HG03378 (cell line): Measurements from ENCODE around the gene ABHD16A.
"Not testable (repeated sequence)": the region's sequence is repeated elsewhere in the genome, so short reads cannot be mapped to it uniquely, and the experiment has no call there.

Experiments used
- ATAC-seq: cut with Tn5 transposase; IDR thresholded peaks from one replicate; pipeline ENCODE4 v1.9.1; 2021; ENCODE audit warnings: mild to moderate bottlenecking, moderate library complexity; ENCODE audit not compliant: unreplicated experiment

The ABHD16A gene

DNA sequence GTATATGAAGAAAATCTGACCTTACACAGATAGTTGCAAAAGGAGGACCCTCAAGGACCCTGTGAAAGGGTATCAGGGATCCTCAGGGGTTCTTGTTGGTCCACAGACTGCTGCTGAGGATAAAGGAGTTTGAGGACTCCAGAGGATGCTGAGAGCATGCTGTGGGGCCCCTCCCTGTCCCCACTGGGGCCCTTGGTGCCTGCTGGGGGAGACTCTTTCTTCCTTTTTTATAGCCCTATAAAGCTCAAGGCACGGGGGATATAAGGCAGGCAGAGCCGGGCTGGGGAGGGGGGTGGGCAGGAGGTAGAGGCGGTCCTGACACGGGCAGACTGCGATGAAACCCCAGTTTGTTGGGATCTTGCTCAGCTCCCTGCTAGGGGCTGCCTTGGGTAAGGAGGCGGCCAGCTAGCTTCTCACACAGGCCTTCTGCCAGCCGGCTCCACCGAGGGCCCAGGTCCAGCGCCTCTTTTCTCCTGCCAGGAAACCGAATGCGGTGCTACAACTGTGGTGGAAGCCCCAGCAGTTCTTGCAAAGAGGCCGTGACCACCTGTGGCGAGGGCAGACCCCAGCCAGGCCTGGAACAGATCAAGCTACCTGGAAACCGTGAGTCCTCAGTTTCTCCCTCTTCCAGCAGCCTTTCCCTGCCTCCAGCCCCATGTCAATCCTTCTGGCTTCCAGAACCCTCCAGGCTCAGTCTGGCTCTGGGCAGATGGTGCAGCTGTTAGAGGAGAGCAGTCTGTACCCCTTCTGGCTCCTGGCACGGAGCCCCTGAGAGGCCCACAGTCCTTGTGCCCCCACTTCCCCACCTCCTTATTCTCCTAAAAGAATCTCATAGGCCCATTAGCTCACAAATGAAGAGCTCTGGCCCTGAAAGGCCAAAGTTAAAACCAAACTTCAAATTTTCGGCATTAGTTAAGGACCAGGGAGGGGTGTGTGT lies 12.2 kb upstream of the ABHD16A start, which contains the start of gene LY6G6D:
Gene LY6G6D, plus strand, starts transcription at position 327 of the 937 bp plus-strand sequence. Its CDS starts 8 bp downstream, at position 335.
- no peak for ATAC-seq

DNA sequence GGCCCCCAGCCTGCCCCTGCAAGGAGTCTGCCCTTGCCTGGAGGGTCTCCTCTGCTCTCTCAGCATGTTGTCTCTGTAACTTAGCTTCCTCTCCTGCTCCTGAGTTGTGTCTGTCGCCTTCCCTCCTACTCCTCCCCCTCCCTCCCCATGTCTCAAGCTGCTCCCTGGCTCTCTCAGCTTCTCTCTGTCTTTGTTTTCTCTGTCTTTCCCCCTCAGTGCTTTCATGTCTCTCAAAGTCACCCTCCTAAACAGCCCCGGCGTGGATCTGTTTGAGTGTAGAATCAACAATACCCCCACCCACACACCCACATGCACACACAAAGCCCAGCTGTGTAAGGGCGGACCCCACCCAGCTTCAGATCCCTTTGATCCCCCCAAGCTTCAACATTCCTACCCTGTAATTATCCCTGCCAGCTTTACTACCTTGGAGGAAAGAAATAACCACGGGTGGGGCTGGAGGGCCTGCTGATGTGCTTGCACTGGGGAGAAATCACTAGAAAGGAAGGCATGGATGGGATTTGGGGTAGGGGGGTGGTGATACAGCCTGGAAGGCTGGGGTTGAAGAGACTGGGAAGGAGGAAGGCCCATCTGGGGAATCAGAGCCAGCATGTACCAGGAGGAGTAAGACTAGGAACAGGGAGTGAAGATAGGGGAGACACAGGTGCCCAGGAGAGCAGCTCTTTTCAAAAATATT lies 11.0 kb upstream of the ABHD16A start:
- no peak for ATAC-seq

DNA sequence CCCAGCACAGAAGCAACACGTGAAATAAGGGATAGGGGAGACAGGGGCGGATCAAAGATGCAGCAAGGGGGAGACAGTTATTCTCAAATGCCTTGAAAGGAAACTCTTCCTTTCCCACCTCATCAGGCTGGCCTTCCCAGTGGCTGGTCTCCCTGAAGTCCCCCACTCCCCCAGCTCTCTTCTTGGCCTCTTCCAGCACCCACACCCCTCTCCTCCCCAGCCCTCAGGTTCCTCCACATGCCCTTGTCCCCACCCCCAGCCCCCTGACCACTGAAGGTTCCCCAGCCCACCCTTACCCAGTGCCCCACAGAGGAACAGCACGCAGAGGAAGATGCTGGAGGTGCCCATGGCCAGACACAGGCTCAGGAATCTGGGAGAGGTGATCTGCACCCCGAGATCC lies 10.3 kb upstream of the ABHD16A start:
- no peak for ATAC-seq

DNA sequence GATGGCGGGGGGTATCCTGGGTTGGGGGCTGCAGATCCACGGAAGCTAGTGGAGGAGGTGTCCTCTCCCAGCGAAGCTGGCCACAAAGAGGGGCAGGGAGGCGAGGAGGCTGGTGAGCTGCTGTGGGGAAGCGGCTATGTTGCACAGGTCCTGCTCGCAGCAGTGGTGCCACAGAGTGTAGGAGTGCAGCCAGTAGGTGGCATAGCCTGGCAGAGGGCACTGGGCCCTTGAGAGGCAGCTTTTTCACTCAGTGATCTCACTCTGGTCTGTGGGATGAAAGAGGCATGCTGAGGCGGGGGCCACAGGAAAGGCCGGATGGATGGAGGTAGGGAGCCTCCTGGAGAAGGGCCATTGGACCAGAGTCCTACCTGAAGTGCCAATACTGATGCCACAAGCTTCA lies 9.2 kb upstream of the ABHD16A start:
- no peak for ATAC-seq

DNA sequence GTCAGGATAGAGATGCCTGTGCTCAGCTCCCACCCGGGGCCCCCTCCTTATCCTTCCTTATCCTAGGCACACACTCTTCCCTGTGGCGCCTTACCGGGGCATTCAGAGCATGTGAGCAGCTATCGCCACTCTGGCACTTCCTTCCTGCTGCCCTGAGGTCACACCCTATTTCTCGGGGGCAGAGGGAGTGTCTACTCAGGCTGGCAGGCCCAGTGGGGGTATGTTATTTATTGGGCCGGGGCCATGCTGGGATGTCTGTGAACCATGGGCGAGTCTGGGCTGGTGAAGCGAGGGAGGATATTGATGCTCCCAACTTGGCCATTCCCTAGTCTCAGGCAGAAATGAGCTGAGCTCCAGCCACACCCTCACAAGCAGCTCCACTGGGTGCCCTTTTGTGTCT lies 8.1 kb upstream of the ABHD16A start:
- ATAC-seq, result no peak

DNA sequence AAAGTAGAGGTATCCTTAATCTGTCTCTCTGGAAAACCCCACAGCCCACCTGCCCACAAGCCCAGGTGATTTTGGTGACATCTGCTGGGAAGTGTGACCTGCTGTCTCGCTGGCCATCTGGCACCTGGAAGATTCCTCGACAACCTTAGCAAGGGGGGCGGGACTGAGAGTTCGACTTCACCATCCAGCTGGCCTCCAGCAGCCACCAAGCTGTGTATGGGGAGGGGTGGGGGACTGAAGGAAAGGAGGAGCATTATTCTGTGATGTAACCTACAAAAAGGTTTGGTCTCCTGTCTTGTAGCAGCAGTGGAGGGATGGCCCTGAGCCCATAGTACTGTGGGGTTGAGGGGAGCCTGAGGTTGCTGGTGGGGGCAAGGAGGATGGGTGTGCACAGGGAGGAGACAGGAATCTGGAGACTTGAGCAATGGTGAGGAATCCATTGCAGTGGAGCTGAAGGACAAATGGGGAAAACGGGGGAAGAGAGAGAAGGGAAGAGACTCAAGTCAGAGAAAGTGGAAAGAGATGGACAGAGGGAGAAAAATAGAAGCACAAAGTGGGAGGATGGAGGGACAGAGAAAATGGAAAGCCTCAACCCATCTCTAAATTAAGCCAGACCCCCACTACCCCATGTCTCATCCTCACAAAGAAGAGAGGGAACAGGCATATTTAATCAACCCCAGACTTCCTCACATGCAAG lies 7.5 kb upstream of the ABHD16A start:
- no peak for ATAC-seq

DNA sequence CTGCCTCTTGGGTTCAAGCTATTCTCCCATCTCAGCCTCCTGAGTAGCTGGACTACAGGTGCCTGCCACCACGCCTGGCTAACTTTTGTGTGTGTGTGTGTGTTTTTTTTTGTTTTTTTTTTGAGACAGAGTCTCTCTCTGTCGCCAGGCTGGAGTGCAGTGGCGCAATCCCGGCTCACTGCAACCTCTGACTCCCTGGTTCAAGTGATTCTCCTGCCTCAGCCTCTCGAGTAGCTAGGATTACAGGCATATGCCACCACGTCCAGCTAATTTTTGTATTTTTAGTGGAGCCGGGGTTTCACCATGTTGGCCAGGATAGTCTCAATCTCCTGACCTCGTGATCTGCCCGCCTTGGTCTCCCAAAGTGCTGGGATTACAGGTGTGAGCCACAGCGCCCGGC lies 6.0 kb upstream of the ABHD16A start:
- ATAC-seq, result not testable (repeated sequence)

DNA sequence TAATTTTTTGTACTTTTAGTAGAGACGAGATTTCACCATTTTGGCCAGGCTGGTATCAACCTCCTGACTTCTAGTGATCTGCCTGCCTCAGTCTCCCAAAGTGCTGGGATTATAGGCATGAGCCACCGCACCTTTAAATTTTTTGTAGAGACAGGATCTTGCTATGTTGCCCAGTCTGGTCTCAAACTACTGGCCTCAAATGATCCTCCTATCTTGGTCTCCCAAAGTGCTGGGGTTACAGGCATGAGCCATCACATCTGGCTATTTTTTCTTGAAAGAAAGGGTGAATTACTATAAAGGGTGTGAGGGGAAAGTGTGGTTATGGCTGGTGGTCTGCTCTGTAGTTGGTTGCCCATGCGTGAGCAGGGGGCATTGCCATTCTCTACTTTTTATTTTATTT lies 5.1 kb upstream of the ABHD16A start:
- ATAC-seq, result no peak

DNA sequence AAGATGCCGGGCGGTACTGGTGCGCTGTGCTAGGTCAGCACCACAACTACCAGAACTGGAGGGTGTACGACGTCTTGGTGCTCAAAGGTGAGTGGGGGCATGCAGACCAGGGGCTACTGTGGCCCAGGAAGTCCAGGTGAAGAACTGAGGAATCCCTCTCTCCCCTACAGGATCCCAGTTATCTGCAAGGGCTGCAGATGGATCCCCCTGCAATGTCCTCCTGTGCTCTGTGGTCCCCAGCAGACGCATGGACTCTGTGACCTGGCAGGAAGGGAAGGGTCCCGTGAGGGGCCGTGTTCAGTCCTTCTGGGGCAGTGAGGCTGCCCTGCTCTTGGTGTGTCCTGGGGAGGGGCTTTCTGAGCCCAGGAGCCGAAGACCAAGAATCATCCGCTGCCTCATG lies 4.6 kb upstream of the ABHD16A start:
- ATAC-seq, result no peak

DNA sequence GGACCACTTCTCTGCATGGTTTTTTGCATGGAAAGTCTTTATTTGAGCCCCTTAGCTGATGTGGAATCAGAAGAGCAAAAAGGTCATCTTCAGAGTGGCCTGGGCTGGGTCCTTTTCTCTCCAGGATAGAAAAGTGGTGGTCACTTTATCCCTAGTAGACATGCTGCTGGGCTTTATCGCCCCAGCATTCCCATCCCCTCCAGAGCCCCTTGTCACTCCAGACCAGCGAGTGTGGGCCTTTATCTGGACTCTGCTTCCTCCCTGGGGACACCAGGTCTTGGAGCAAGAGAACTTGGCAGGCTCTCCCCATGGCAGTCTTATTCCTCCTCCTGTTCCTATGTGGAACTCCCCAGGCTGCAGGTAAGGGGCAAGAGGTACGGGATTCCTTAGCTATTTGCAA lies 3.5 kb upstream of the ABHD16A start, which contains the start of gene LY6G6F:
Gene LY6G6F, plus strand, starts transcription at position 268 of the 400 bp plus-strand sequence. Its CDS starts 41 bp downstream, at position 309.
- ATAC-seq, result no peak

DNA sequence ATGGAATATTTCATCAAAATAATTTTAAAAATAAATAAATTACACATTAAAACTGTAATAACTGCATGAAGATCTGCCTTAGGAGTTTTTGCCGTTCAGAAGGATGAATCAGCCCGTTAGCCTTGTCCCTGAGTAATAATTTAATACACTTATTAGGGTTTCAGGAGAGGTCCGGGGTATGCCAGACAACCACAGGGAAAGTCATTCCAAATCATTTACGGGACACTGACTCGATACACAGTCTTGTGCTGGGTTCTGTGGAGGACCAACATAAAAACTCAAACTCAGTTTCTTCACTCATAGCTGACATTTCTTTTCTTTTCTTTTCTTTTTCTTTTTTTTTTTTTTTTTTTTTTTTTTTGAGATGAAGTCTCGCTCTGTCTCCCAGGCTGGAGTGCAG lies 2.8 kb upstream of the ABHD16A start:
- no peak for ATAC-seq

DNA sequence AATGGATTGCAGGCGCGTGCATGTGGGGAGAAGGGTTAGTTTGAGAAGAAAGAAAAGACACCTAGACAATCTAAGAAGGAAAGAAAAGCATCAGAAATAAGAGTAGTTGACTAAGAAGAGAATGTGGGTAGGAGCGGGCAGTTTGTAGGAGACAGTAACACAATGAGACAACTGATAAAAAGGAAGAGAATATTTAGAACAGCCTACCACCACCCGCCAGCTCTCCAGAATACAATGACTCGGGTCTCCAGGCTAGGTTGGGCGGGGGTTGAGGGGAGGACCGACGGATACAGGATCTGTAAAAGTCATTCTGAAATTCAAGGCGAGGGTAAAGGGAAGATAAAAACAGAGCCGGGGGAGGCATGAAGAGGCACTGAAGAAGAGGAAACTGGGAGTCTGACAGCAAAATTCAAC lies 712 bp downstream of the ABHD16A start:
- ATAC-seq, result no peak

DNA sequence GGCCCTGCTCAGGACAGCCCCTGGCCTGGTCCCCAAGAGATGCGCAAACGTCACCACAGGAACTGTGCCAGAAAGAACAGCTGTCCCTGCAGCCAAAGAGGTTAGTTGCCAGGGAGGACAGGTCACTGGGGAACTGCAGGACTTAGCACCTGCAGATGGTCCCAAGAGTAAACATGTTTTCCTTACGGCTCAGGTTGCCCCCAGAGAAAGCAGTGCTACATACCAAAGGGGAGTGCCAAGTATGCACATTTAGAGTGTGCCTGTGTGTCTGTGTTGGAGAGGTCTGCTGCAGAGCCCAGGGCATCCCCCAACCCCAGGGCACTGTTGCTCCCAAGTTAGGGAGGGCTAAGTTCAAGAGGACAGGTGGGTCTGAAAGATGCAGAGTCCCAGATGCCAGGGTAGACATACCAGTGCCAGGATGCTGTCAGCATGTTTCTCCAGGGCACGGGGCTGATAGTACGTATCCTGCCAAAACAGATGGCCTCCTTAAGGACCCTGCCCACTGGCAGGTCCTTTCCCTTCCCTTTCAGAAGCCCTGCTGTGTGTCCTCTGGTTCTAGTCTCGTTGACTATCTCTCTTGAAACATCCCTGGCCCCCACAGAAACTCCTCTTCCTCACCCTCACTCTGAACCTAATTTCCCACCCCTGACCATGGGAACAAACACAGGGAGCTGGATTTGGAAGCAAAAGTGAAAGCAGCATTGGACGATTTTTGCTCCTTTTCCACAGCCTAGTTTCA lies 1.3 kb downstream of the ABHD16A start:
- no peak for ATAC-seq

DNA sequence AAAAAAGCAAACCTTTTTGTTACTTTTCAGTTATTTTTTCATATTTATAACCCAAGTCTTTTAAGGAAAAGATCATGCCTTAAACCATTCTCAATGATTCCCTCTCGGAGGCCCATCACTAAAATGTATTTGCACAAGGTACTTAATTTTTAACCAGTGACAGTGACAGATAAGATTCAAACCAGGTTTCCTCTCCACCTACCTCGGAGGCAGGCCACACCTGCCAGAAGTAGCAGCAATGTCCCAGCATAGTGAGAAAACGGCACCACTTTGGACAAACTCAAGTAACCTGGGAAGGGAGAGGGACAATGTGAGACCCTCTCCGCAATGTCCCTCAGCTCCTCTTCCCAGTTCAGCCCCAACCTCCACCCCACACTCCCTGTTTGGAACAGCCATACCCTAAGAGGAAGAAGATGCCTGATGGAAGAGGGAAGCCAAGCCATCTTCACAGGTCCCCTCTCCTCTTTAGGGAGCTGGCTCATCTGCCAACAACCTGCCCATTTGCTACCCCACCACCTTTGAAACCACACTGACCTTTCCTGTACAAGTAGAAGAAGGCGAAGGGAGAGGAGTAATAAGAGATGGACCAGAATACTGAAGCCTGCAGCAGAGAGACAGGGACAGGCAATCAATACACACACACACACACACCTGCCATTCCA lies 2.3 kb downstream of the ABHD16A start:
- no peak for ATAC-seq

DNA sequence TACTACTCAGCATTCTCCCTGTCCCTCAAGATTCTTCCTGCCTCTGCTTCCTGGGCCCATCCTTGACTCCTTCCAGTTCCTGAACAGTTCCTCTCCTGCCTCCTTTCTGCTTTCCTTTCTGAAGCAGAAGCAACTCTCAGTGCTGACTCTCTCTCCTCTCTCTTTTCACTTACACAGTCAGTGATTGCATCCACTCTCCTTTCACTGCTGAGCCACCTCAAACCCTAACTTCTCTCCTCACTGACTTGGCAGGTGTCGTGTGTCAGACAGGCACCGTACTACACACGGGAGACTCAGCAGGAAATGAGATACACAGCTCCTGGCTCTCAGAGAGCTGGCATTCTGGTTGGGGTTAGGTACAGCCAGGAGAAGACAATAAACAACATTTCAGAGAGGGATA lies 5.6 kb downstream of the ABHD16A start:
- ATAC-seq, result no peak

DNA sequence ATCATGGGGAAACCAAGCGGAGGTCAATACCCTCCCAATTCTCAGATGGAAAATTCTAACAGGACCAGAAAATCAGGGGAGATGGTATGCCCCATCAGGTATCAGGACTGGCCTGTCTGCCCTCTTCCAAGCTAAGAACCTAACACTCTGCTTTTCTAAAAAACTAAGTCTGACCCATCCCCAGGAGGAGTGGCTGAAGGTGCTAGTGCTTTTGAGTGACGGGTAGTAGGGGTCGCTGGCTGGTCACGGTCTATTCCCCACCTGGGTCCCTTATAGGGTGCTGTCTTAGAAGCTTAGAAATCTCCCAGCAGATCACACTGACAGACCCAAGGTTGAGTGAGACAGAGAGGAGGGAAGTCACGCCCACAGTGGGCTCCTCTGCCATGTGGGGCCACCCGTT lies 9.6 kb downstream of the ABHD16A start:
- ATAC-seq, result no peak

DNA sequence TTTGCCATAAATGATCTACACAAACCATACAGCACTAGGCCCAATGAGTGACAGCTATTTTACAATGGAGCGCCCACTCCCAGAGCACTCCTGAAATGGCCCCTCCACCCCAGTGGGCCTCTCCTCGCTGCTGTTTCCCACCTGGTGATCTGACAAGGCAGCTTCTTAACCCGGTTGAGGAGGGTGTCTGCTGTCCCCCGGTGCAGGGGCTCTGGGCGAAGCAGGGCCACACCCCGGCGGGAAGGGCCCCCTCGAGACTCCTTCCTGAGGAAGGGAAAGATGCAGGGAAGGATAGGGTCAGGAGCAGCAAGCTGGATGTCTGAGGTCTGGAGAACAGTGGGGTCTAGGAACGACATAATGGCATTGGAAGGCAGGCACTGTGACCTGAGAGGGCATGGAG lies 10.2 kb downstream of the ABHD16A start:
- ATAC-seq, result no peak

DNA sequence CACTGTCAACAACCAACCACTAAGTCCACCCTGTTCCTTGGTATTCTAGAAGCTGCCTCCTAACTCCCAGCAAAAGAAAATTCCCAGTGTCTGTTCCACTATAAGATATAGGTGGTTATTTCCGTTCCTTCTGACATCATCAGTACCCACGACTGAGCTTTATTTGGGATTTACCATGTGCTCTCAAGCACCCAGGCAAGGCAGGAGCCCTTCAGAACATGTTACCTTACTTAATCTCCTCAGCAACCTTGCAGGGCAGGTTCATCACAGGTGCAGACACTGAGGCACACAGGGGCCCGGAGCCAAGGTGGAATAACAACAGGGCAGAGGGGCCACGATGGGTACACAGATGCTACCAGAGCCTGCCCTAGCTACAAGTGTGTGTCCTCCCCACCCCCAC lies 10.8 kb downstream of the ABHD16A start:
- no peak for ATAC-seq

DNA sequence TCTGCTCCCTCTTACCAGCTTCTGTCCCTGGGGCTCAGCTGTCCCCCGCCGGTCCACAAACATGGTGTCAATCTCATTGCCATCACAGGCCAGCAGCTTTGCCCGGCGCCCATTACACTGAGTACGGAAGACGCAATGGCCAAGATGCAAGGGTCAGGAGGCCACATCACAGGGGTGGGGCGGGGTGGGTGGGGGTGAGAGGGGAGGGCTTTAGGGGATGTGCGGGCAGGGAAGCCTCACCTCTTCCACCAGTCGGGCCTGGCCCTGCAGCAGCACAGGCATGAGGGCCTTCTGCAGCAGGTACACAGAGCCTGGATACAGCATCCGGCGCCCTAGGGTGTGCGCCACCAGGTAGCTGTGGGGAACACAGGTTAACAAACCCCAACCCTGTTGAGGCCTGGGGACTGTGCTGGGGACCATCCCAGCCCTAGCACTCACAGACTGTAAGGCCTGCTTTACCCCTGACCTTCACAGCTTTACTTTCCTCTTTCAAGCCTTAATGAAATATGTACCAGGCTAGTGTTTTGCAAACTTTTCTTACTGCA lies 11.5 kb downstream of the ABHD16A start:
- no peak for ATAC-seq

DNA sequence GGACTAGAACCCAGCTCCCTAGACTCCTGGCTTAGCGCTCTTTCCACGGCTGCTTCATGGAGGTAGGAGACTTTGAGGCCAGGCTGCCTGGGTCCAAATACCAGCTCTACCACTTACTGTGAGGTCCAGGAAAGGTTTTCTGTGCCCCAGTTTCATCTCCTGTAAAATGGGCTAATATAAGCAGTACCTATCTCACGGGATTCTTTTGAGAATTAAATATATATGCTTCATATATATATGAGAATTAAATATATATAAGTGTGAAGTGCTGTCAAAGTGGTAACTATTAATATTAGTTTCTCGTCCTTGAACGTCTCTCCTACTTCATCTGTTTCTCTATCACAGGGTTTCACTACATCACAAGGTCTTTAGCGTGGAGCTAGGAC lies 12.1 kb downstream of the ABHD16A start:
- ATAC-seq, result no peak
